GM19351 (cell line): ENCODE measurements around the gene SOHLH2.

ENCODE experiments used
- ATAC-seq: cut with Tn5 transposase; IDR thresholded peaks from one replicate; pipeline ENCODE4 v1.9.1; 2021; ENCODE audit warnings: mild to moderate bottlenecking, moderate library complexity; ENCODE audit not compliant: unreplicated experiment

Gene SOHLH2

GRCh38 chr13:36132376-36132775, 82.0 kb downstream of the SOHLH2 start:
- ATAC-seq: no peak

- no peak for ATAC-seq
Observed at GRCh38 chr13:36131931-36132297, 82.4 kb downstream of the SOHLH2 start.

GRCh38 chr13:36131222-36131930, 83.0 kb downstream of the SOHLH2 start, which contains the start of gene DCLK1:
Gene DCLK1, minus strand, starts transcription at chr13:36131382.
- no peak for ATAC-seq

GRCh38 chr13:36130552-36131221, 83.7 kb downstream of the SOHLH2 start:
- no peak for ATAC-seq

GRCh38 chr13:36130193-36130551, 84.2 kb downstream of the SOHLH2 start:
- ATAC-seq: no peak

GRCh38 chr13:36129539-36129938, 84.8 kb downstream of the SOHLH2 start:
- ATAC-seq: no peak

GRCh38 chr13:36126491-36126890, 87.9 kb downstream of the SOHLH2 start:
- no peak for ATAC-seq

- ATAC-seq: no peak
Observed at GRCh38 chr13:36125841-36126240, 88.5 kb downstream of the SOHLH2 start.

GRCh38 chr13:36124236-36124822, 90.0 kb downstream of the SOHLH2 start:
- no peak for ATAC-seq
